Esophagus muscularis mucosa (tissue), 4 donors: ENCODE results near the gene GALT. TPM values are rescaled to one million over a fixed set of nuclear protein-coding genes. Genes with fewer than 3 reads are reported as not detected.
A peak's percentile ranks its signal among the peaks of the same experiment; 100 is the strongest.

ENCODE experiments used
- DNase-seq: peaks from one replicate; pipeline ENCODE4 v3.0.0-alpha.2; 2017; ENCODE audit errors: extremely low spot score
- H3K27ac ChIP-seq, 4 donors: fragments of 200-600 bp; sonication (generic); replicated peaks in 1 of 4; 1 replicate in 3 of 4; 2 replicates in 1 of 4; pipeline ENCODE4 v1.5.1; 2016 to 2019; ENCODE audit warnings: mild to moderate bottlenecking in 1 of 4
- H3K27me3 ChIP-seq, 4 donors: fragments of 200-600 bp; sonication (generic); one replicate each; pipeline versions ENCODE4 v1.5.1 to v1.6.0; 2016 to 2019
- H3K36me3 ChIP-seq, 4 donors: fragments of 200-600 bp; sonication (generic); one replicate each; pipeline ENCODE4 v1.5.1; 2016 to 2019
- H3K4me1 ChIP-seq, 4 donors: fragments of 200-600 bp; sonication (generic); one replicate each; pipeline ENCODE4 v1.5.1; 2016 to 2019
- H3K4me3 ChIP-seq, 4 donors: fragments of 200-600 bp; sonication (generic); 1 replicate in 2 of 4; 2 replicates in 2 of 4; pipeline ENCODE4 v1.5.1; 2016 to 2019; ENCODE audit warnings: mild to moderate bottlenecking in 4 of 4, moderate library complexity in 1 of 4
- H3K9me3 ChIP-seq, 4 donors: fragments of 200-600 bp; sonication (generic); 1 replicate in 3 of 4; 2 replicates in 1 of 4; pipeline ENCODE4 v1.5.1; 2016 to 2019
- CTCF ChIP-seq, 3 experiments: fragments of 200-600 bp in 2 of 3; fragments of 450-650 bp in 1 of 3; sonication (generic) in 2 of 3; IDR thresholded peaks; one replicate each; pipeline ENCODE4 v1.5.1; 2017 to 2019; ENCODE audit warnings: antibody characterized with exemption in 3 of 3, mild to moderate bottlenecking in 2 of 3, moderate library complexity in 1 of 3
- EP300 ChIP-seq: sonication (generic); formaldehyde crosslinking; IDR thresholded peaks from one replicate; pipeline ENCODE4 v1.6.1; 2017; ENCODE audit warnings: antibody characterized with exemption
- POLR2A ChIP-seq: fragments of 450-650 bp; IDR thresholded peaks from one replicate; pipeline ENCODE4 v1.6.1; 2017; ENCODE audit warnings: antibody characterized with exemption, moderate library complexity, mild to moderate bottlenecking, low read depth
- POLR2AphosphoS5 ChIP-seq, 2 donors: sonication (generic); formaldehyde crosslinking; IDR thresholded peaks; one replicate each; pipeline ENCODE4 v1.6.1; 2017; ENCODE audit warnings: antibody characterized with exemption in 2 of 2
- WGBS: methylation state at CpG from one replicate; pipeline ENCODE4 v1.1.5; 2018; 5-methylcytosine and 5-hydroxymethylcytosine counted together
- intact Hi-C: fragments of 100-400 bp; cut with DNase I; formaldehyde crosslinking; loops from one replicate; pipeline ENCODE4 v1.15.1; 2023
- total RNA-seq, 4 donors: library from RNA; depleted of rRNA; stranded (reverse); fragments of >200 nt; gene quantifications; one replicate each; pipeline versions ENCODE4 v1.1.0 to v1.2.1, GENCODE V29; 2016

Gene GALT
- total RNA-seq, 4 donors from 2014 or later, result 15.9 to 34.7 (median 22.9) TPM

GRCh38 chr9:34659592-34660253 lies 13.2 kb downstream of the GALT start:
- H3K36me3 ChIP-seq, result peaks cover 18 to 45% (median 37%) of the 10 kb centered on the region in 4 donors
- H3K4me3 ChIP-seq, result no peak overlapping the region
- peaks cover 16 to 31% (median 20%) of the 10 kb centered on the region in 4 donors for H3K4me1 ChIP-seq
- DNase-seq, result no peak
- intact Hi-C loops, result loop anchor here (10.0 kb wide), 1 partner anchor 65 kb away; no protein-coding TSS in a partner anchor
- WGBS, result 97% methylated on average over 6 of the region's 8 CpGs
- H3K27me3 ChIP-seq, result no peaks in the 10 kb centered on the region
- no peaks in the 10 kb centered on the region for H3K9me3 ChIP-seq
- H3K27ac ChIP-seq, result no peak overlapping the region
- TF ChIP-seq POLR2AphosphoS5 (IDR thresholded peaks at IDR 0.05) (no peak), EP300 (no peak), CTCF (IDR thresholded peaks at IDR 0.05) (no peak), POLR2A (no peak)

GRCh38 chr9:34662526-34663302 lies 16.2 kb downstream of the GALT start, which contains the start of gene CCL27:
Gene CCL27 (minus strand): TSS chr9:34662657. CDS start chr9:34662633, 24 bp downstream.
- Histone ChIP-seq H3K27me3 (no peaks in the 10 kb centered on the region), H3K4me3 (no peak within 1 kb of the TSS), H3K36me3 (peaks cover 18 to 41% (median 32%) of the 10 kb centered on the region in 4 donors), H3K9me3 (no peaks in the 10 kb centered on the region), H3K4me1 (peaks cover 21 to 37% (median 30%) of the 10 kb centered on the region in 4 donors), H3K27ac (peak within 1 kb of the TSS in 2 of 4 donors; percentile 8 to 98)
- WGBS, result 96% methylated on average over 4 of the region's 4 CpGs
- no peak for DNase-seq
- TF ChIP-seq CTCF (IDR thresholded peaks at IDR 0.05), result no peak
- no peak for TF ChIP-seq EP300
- TF ChIP-seq POLR2A, result no peak
- no peak for TF ChIP-seq POLR2AphosphoS5 (IDR thresholded peaks at IDR 0.05)
- intact Hi-C loops, result no loop called here

GRCh38 chr9:34663303-34663605 lies 16.8 kb downstream of the GALT start:
- intact Hi-C loops, result no loop called here

More at GRCh38 chr9:34663303-34663605, 16.8 kb downstream of the GALT start:
- H3K4me1 ChIP-seq, result peaks cover 21 to 38% (median 30%) of the 10 kb centered on the region in 4 donors
- no peak for TF ChIP-seq CTCF (IDR thresholded peaks at IDR 0.05)
- no peak for TF ChIP-seq POLR2AphosphoS5 (IDR thresholded peaks at IDR 0.05)
- TF ChIP-seq EP300, result no peak
- no peak for TF ChIP-seq POLR2A
- no peak for DNase-seq
- no peaks in the 10 kb centered on the region for H3K27me3 ChIP-seq
- no peaks in the 10 kb centered on the region for H3K9me3 ChIP-seq
- peaks cover 18 to 38% (median 36%) of the 10 kb centered on the region in 4 donors for H3K36me3 ChIP-seq
- peak overlapping the region in 2 of 4 donors; percentile 8 to 98 for H3K27ac ChIP-seq
- no peak overlapping the region for H3K4me3 ChIP-seq
